ENCODE measurements around the gene ANKH.

ANKH gene

GRCh38 chr5:14745753-14746152 lies 125.8 kb downstream of the ANKH start:
- H4K91ac ChIP-seq (ENCODE audit: low read depth, low read length), result no peak overlapping the region
- H3K23ac ChIP-seq (ENCODE audit: low read length), result no peak overlapping the region
- peaks cover 2 to 14% of the 10 kb centered on the region in 2 experiments for H3K36me3 ChIP-seq (ENCODE audit: control insufficient read depth in 1 of 2, insufficient read depth in 2 of 2, low read length in 2 of 2)
- H3K27ac ChIP-seq (ENCODE audit: low read depth, low read length), result no peak overlapping the region
- no peak overlapping the region for H2BK120ac ChIP-seq (ENCODE audit: insufficient read depth, low read length, poor library complexity)
- H3K79me2 ChIP-seq (ENCODE audit: control insufficient read depth, insufficient read depth, low read length, poor library complexity), result no peaks in the 10 kb centered on the region
- no peak overlapping the region for H4K8ac ChIP-seq (ENCODE audit: low read depth, low read length)
- no peak for DNase-seq
- H2AFZ ChIP-seq (ENCODE audit: insufficient read depth, low read length, poor library complexity), result no peak overlapping the region
- WGBS (ENCODE audit: extremely low coverage, insufficient coverage, insufficient read length), result no CpG with 5 or more reads among the region's 14 CpGs
- H3K79me1 ChIP-seq (ENCODE audit: low read length), result no peaks in the 10 kb centered on the region
- no peak overlapping the region for H3K4ac ChIP-seq (ENCODE audit: low read depth, low read length)
- H3K4me1 ChIP-seq (ENCODE audit: control insufficient read depth in 1 of 2, insufficient read depth in 2 of 2, low read length in 2 of 2), result peaks cover 0 to 2% of the 10 kb centered on the region in 2 experiments
- no peak overlapping the region for H2AK5ac ChIP-seq (ENCODE audit: low read length)
- no peak overlapping the region for H3K18ac ChIP-seq (ENCODE audit: low read length)
- H3K4me3 ChIP-seq (ENCODE audit: low read depth, low read length), result no peak overlapping the region
- H4K12ac ChIP-seq (ENCODE audit: low read depth, low read length), result no peak overlapping the region
- H3K4me2 ChIP-seq (ENCODE audit: low read length), result no peak overlapping the region
- H3K14ac ChIP-seq (ENCODE audit: low read length), result no peak overlapping the region
- no peaks in the 10 kb centered on the region for H3K27me3 ChIP-seq (ENCODE audit: insufficient read depth, low read length)
- peaks cover 3% of the 10 kb centered on the region for H3K9me3 ChIP-seq (ENCODE audit: insufficient read depth, low read depth, low read length)
- no peak overlapping the region for H3K9ac ChIP-seq (ENCODE audit: low read length)
- H2BK12ac ChIP-seq (ENCODE audit: low read length), result no peak overlapping the region
- H2BK5ac ChIP-seq (ENCODE audit: low read depth, low read length, poor library complexity), result no peak overlapping the region

GRCh38 chr5:14745188-14745563 lies 126.4 kb downstream of the ANKH start:
- Histone ChIP-seq H3K9me3 (ENCODE audit: insufficient read depth, low read depth, low read length) (peaks cover 3% of the 10 kb centered on the region), H3K4ac (ENCODE audit: low read depth, low read length) (no peak overlapping the region), H2AFZ (ENCODE audit: insufficient read depth, low read length, poor library complexity) (no peak overlapping the region), H3K27me3 (ENCODE audit: insufficient read depth, low read length) (no peaks in the 10 kb centered on the region), H3K4me1 (ENCODE audit: control insufficient read depth in 1 of 2, insufficient read depth in 2 of 2, low read length in 2 of 2) (peaks cover 0 to 2% of the 10 kb centered on the region in 2 experiments), H3K4me3 (ENCODE audit: low read depth, low read length) (no peak overlapping the region), H2BK120ac (ENCODE audit: insufficient read depth, low read length, poor library complexity) (no peak overlapping the region), H3K14ac (ENCODE audit: low read length) (no peak overlapping the region), H2BK5ac (ENCODE audit: low read depth, low read length, poor library complexity) (no peak overlapping the region), H3K9ac (ENCODE audit: low read length) (no peak overlapping the region), H3K27ac (ENCODE audit: low read depth, low read length) (no peak overlapping the region), H3K23ac (ENCODE audit: low read length) (no peak overlapping the region), H3K36me3 (ENCODE audit: control insufficient read depth in 1 of 2, insufficient read depth in 2 of 2, low read length in 2 of 2) (peaks cover 4 to 16% of the 10 kb centered on the region in 2 experiments), H4K91ac (ENCODE audit: low read depth, low read length) (no peak overlapping the region), H3K79me2 (ENCODE audit: control insufficient read depth, insufficient read depth, low read length, poor library complexity) (no peaks in the 10 kb centered on the region), H4K8ac (ENCODE audit: low read depth, low read length) (no peak overlapping the region), H3K18ac (ENCODE audit: low read length) (no peak overlapping the region), H3K4me2 (ENCODE audit: low read length) (no peak overlapping the region), H3K79me1 (ENCODE audit: low read length) (no peaks in the 10 kb centered on the region), H4K12ac (ENCODE audit: low read depth, low read length) (no peak overlapping the region), H2BK12ac (ENCODE audit: low read length) (no peak overlapping the region), H2AK5ac (ENCODE audit: low read length) (no peak overlapping the region)
- no CpG with 5 or more reads among the region's 5 CpGs for WGBS (ENCODE audit: extremely low coverage, insufficient coverage, insufficient read length)
- DNase-seq, result no peak

- H3K27ac ChIP-seq (ENCODE audit: low read depth, low read length), result no peak overlapping the region
- no CpG with 5 or more reads among the region's 14 CpGs for WGBS (ENCODE audit: extremely low coverage, insufficient coverage, insufficient read length)
Observed at GRCh38 chr5:14744296-14745187, 127.0 kb downstream of the ANKH start.

GRCh38 chr5:14743601-14744295 lies 127.8 kb downstream of the ANKH start:
- no peak overlapping the region for H2BK12ac ChIP-seq (ENCODE audit: low read length)
- no peak overlapping the region for H3K4ac ChIP-seq (ENCODE audit: low read depth, low read length)
- no peaks in the 10 kb centered on the region for H3K79me2 ChIP-seq (ENCODE audit: control insufficient read depth, insufficient read depth, low read length, poor library complexity)
- peaks cover 4 to 16% of the 10 kb centered on the region in 2 experiments for H3K36me3 ChIP-seq (ENCODE audit: control insufficient read depth in 1 of 2, insufficient read depth in 2 of 2, low read length in 2 of 2)
- no peak overlapping the region for H3K9ac ChIP-seq (ENCODE audit: low read length)
- H2BK5ac ChIP-seq (ENCODE audit: low read depth, low read length, poor library complexity), result no peak overlapping the region
- H4K12ac ChIP-seq (ENCODE audit: low read depth, low read length), result no peak overlapping the region
- H3K14ac ChIP-seq (ENCODE audit: low read length), result no peak overlapping the region
- H3K4me2 ChIP-seq (ENCODE audit: low read length), result no peak overlapping the region
- H2AK5ac ChIP-seq (ENCODE audit: low read length), result no peak overlapping the region
- no peak overlapping the region for H4K8ac ChIP-seq (ENCODE audit: low read depth, low read length)
- DNase-seq, result no peak
- H3K79me1 ChIP-seq (ENCODE audit: low read length), result no peaks in the 10 kb centered on the region
- H3K18ac ChIP-seq (ENCODE audit: low read length), result no peak overlapping the region
- H3K9me3 ChIP-seq (ENCODE audit: insufficient read depth, low read depth, low read length), result peaks cover 3% of the 10 kb centered on the region
- no peaks in the 10 kb centered on the region for H3K27me3 ChIP-seq (ENCODE audit: insufficient read depth, low read length)
- H4K91ac ChIP-seq (ENCODE audit: low read depth, low read length), result no peak overlapping the region
- H2AFZ ChIP-seq (ENCODE audit: insufficient read depth, low read length, poor library complexity), result no peak overlapping the region
- H3K27ac ChIP-seq (ENCODE audit: low read depth, low read length), result no peak overlapping the region
- WGBS (ENCODE audit: extremely low coverage, insufficient coverage, insufficient read length), result no CpG with 5 or more reads among the region's 6 CpGs
- H3K4me3 ChIP-seq (ENCODE audit: low read depth, low read length), result no peak overlapping the region
- H3K23ac ChIP-seq (ENCODE audit: low read length), result no peak overlapping the region
- H2BK120ac ChIP-seq (ENCODE audit: insufficient read depth, low read length, poor library complexity), result no peak overlapping the region
- H3K4me1 ChIP-seq (ENCODE audit: control insufficient read depth in 1 of 2, insufficient read depth in 2 of 2, low read length in 2 of 2), result peaks cover 0 to 2% of the 10 kb centered on the region in 2 experiments

More at GRCh38 chr5:14744296-14745187, 127.0 kb downstream of the ANKH start:
- no peak for DNase-seq
- H3K18ac ChIP-seq (ENCODE audit: low read length), result no peak overlapping the region
- H4K91ac ChIP-seq (ENCODE audit: low read depth, low read length), result no peak overlapping the region
- H3K4ac ChIP-seq (ENCODE audit: low read depth, low read length), result no peak overlapping the region
- H3K4me1 ChIP-seq (ENCODE audit: control insufficient read depth in 1 of 2, insufficient read depth in 2 of 2, low read length in 2 of 2), result peaks cover 0 to 2% of the 10 kb centered on the region in 2 experiments
- H3K27me3 ChIP-seq (ENCODE audit: insufficient read depth, low read length), result no peaks in the 10 kb centered on the region
- H3K14ac ChIP-seq (ENCODE audit: low read length), result no peak overlapping the region
- H2AK5ac ChIP-seq (ENCODE audit: low read length), result no peak overlapping the region
- H3K79me2 ChIP-seq (ENCODE audit: control insufficient read depth, insufficient read depth, low read length, poor library complexity), result no peaks in the 10 kb centered on the region
- no peak overlapping the region for H3K23ac ChIP-seq (ENCODE audit: low read length)
- H3K9ac ChIP-seq (ENCODE audit: low read length), result no peak overlapping the region
- peaks cover 3% of the 10 kb centered on the region for H3K9me3 ChIP-seq (ENCODE audit: insufficient read depth, low read depth, low read length)
- no peak overlapping the region for H3K4me2 ChIP-seq (ENCODE audit: low read length)
- peaks cover 4 to 16% of the 10 kb centered on the region in 2 experiments for H3K36me3 ChIP-seq (ENCODE audit: control insufficient read depth in 1 of 2, insufficient read depth in 2 of 2, low read length in 2 of 2)
- H3K79me1 ChIP-seq (ENCODE audit: low read length), result no peaks in the 10 kb centered on the region
- H2BK12ac ChIP-seq (ENCODE audit: low read length), result no peak overlapping the region
- H3K4me3 ChIP-seq (ENCODE audit: low read depth, low read length), result no peak overlapping the region
- no peak overlapping the region for H2BK120ac ChIP-seq (ENCODE audit: insufficient read depth, low read length, poor library complexity)
- no peak overlapping the region for H4K12ac ChIP-seq (ENCODE audit: low read depth, low read length)
- H4K8ac ChIP-seq (ENCODE audit: low read depth, low read length), result no peak overlapping the region
- H2BK5ac ChIP-seq (ENCODE audit: low read depth, low read length, poor library complexity), result no peak overlapping the region
- no peak overlapping the region for H2AFZ ChIP-seq (ENCODE audit: insufficient read depth, low read length, poor library complexity)
